HEK293 (cell line): ENCODE results near the gene CBR1.

Source experiments
- CTCF ChIA-PET: fragments of 350-600 bp; formaldehyde crosslinking; extraction: SDS; loops from one replicate; lab custom pipeline; 2021; ENCODE audit warnings: antibody characterized with exemption; lab: Yijun Ruan, JAX
- POLR2A ChIA-PET: fragments of 300-600 bp; formaldehyde crosslinking; extraction: SDS; loops from one replicate; lab custom pipeline; 2020; ENCODE audit warnings: antibody characterized with exemption, inconsistent platforms; lab: Yijun Ruan, JAX
- H3K27ac ChIP-seq: fragments of 200-500 bp; sonication (Bioruptor generic); 2 replicates; pipeline ENCODE4 v1.5.1; 2014; ENCODE audit warnings: low read depth, low read length, control low read depth, inconsistent platforms; ENCODE audit errors: extremely low read depth
- H3K36me3 ChIP-seq, 2 experiments: fragments of 200-500 bp in 1 of 2; sonication (Bioruptor generic) in 1 of 2; 1 replicate in 1 of 2; 2 replicates in 1 of 2; pipeline ENCODE4 v1.5.1; 2014 to 2017; ENCODE audit warnings: inconsistent platforms in 2 of 2, low read length in 2 of 2; ENCODE audit not compliant: control insufficient read depth in 2 of 2, insufficient read depth in 1 of 2
- H3K4me1 ChIP-seq: fragments of 200-500 bp; sonication (Bioruptor generic); 2 replicates; pipeline ENCODE4 v1.5.1; 2014; ENCODE audit warnings: mild to moderate bottlenecking, low read length, inconsistent platforms; ENCODE audit not compliant: control insufficient read depth, insufficient read depth
- H3K4me3 ChIP-seq: 2 replicates; pipeline ENCODE4 v1.5.1; 2011; ENCODE audit warnings: low read depth, mild to moderate bottlenecking, control low read depth, low read length, moderate library complexity
- H3K9me3 ChIP-seq: fragments of 200-500 bp; sonication (Bioruptor generic); 2 replicates; pipeline ENCODE4 v1.5.1; 2014; ENCODE audit warnings: low read depth, low read length, inconsistent platforms; ENCODE audit not compliant: control insufficient read depth, insufficient read depth
- HOXD13 ChIP-seq: sonication (generic); formaldehyde crosslinking; IDR thresholded peaks from 2 replicates; pipeline ENCODE4 v1.8.0; 2022; ENCODE audit warnings: missing genetic modification reagents, borderline replicate concordance
- IKZF3 ChIP-seq: fragments of 450-650 bp; IDR thresholded peaks from 2 replicates; pipeline ENCODE4 v1.5.0; 2018; ENCODE audit warnings: missing biosample characterization, mild to moderate bottlenecking, missing genetic modification characterization, moderate library complexity
- KLF8 ChIP-seq: fragments of 450-650 bp; formaldehyde crosslinking; IDR thresholded peaks from 2 replicates; pipeline ENCODE4 v1.5.1; 2016; ENCODE audit warnings: missing biosample characterization, missing genetic modification characterization
- MEIS1 ChIP-seq: sonication (generic); formaldehyde crosslinking; IDR thresholded peaks from 2 replicates; pipeline ENCODE4 v1.8.1; 2022; ENCODE audit warnings: missing genetic modification reagents, mild to moderate bottlenecking, borderline replicate concordance
- SP3 ChIP-seq: fragments of 450-650 bp; formaldehyde crosslinking; IDR thresholded peaks from 2 replicates; pipeline ENCODE4 v1.5.1; 2016; ENCODE audit warnings: missing biosample characterization, missing genetic modification characterization
- ZBTB7A ChIP-seq: fragments of 450-650 bp; formaldehyde crosslinking; IDR thresholded peaks from 2 replicates; pipeline ENCODE4 v1.5.1; 2016; ENCODE audit warnings: low read depth, missing biosample characterization, missing genetic modification characterization
- ZNF10 ChIP-seq: fragments of 450-650 bp; formaldehyde crosslinking; IDR thresholded peaks from 2 replicates; pipeline ENCODE4 v1.5.1; 2017; ENCODE audit warnings: missing biosample characterization, missing genetic modification characterization
- ZNF132 ChIP-seq: fragments of 450-650 bp; formaldehyde crosslinking; IDR thresholded peaks from 2 replicates; pipeline ENCODE4 v1.5.1; 2017; ENCODE audit warnings: missing biosample characterization, missing genetic modification characterization, borderline replicate concordance
- ZNF133 ChIP-seq: fragments of 450-650 bp; formaldehyde crosslinking; IDR thresholded peaks from 2 replicates; pipeline ENCODE4 v1.5.1; 2016; ENCODE audit warnings: missing biosample characterization, missing genetic modification characterization
- ZNF214 ChIP-seq: fragments of 450-650 bp; formaldehyde crosslinking; IDR thresholded peaks from 2 replicates; pipeline ENCODE4 v1.5.1; 2017; ENCODE audit warnings: missing biosample characterization, mild to moderate bottlenecking, missing genetic modification characterization, borderline replicate concordance
- ZNF223 ChIP-seq: fragments of 450-650 bp; formaldehyde crosslinking; IDR thresholded peaks from 2 replicates; pipeline ENCODE4 v1.5.1; 2016; ENCODE audit warnings: missing biosample characterization, missing genetic modification characterization
- ZNF324 ChIP-seq: fragments of 450-650 bp; formaldehyde crosslinking; IDR thresholded peaks from 2 replicates; pipeline ENCODE4 v1.5.1; 2016; ENCODE audit warnings: missing biosample characterization, missing genetic modification characterization
- ZNF341 ChIP-seq: fragments of 450-650 bp; formaldehyde crosslinking; IDR thresholded peaks from 2 replicates; pipeline ENCODE4; 2016; ENCODE audit warnings: low read depth, missing biosample characterization, missing genetic modification characterization
- ZNF473 ChIP-seq: fragments of 450-650 bp; formaldehyde crosslinking; IDR thresholded peaks from 2 replicates; pipeline ENCODE4 v1.5.1; 2017; ENCODE audit warnings: missing biosample characterization, missing genetic modification characterization
- ZNF548 ChIP-seq: fragments of 450-650 bp; formaldehyde crosslinking; IDR thresholded peaks from 2 replicates; pipeline ENCODE4 v1.5.1; 2016; ENCODE audit warnings: missing biosample characterization, missing genetic modification characterization
- ZNF558 ChIP-seq: fragments of 450-650 bp; formaldehyde crosslinking; IDR thresholded peaks from 2 replicates; pipeline ENCODE4 v1.5.1; 2016; ENCODE audit warnings: missing biosample characterization, missing genetic modification characterization
- ZNF610 ChIP-seq: fragments of 450-650 bp; formaldehyde crosslinking; IDR thresholded peaks from 2 replicates; pipeline ENCODE4 v1.5.1; 2016; ENCODE audit warnings: missing biosample characterization, missing genetic modification characterization, borderline replicate concordance
- ZNF654 ChIP-seq: fragments of 450-650 bp; formaldehyde crosslinking; IDR thresholded peaks from 2 replicates; pipeline ENCODE4 v1.5.1; 2016; ENCODE audit warnings: low read depth, missing biosample characterization, missing genetic modification characterization
- TF ChIP-seq, protein P1 (sequence below): fragments of 450-650 bp; formaldehyde crosslinking; IDR thresholded peaks from 2 replicates; pipeline ENCODE4 v1.5.1; 2016; ENCODE audit warnings: missing biosample characterization, missing genetic modification characterization
- TF ChIP-seq, protein P2 (sequence below): fragments of 450-650 bp; formaldehyde crosslinking; IDR thresholded peaks from 2 replicates; pipeline ENCODE4 v1.5.1; 2016; ENCODE audit warnings: missing biosample characterization, missing genetic modification characterization
- TF ChIP-seq, protein P3 (sequence below): fragments of 450-650 bp; formaldehyde crosslinking; IDR thresholded peaks from 2 replicates; pipeline ENCODE4 v1.5.1; 2017; ENCODE audit warnings: missing biosample characterization, missing genetic modification characterization
- TF ChIP-seq, protein P4 (sequence below): fragments of 450-650 bp; formaldehyde crosslinking; IDR thresholded peaks from 2 replicates; pipeline ENCODE4 v1.5.1; 2016; ENCODE audit warnings: missing biosample characterization, missing genetic modification characterization, low read depth
- TF ChIP-seq, protein P5 (sequence below): fragments of 450-650 bp; formaldehyde crosslinking; IDR thresholded peaks from 2 replicates; pipeline ENCODE4 v1.5.1; 2016; ENCODE audit warnings: missing biosample characterization, missing genetic modification characterization

Gene CBR1

DNA sequence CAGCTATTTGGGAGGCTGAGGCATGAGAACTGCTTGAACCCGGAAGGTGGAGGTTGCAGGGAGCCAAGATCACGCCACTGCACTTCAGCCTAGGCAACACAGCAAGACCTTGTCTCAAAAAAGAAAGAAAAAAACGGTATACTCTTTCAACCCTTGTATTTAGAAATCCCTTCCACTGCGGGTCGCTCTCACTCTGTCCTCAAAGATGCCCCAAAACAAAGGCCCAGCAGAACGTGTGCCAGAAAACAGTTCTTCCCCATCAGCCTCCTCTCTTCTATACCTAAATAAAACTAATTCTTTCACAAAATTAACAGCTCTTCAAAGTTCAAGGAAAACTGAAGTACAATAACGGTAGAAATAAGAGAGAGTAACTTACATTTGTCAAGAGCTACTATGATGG is 22.7 kb upstream of the CBR1 start:
- POLR2A ChIA-PET: no interaction called here
- H3K9me3 ChIP-seq: no peaks in the 10 kb centered on the region
- no peak overlapping the region for H3K4me3 ChIP-seq
- peaks cover 70 to 94% of the 10 kb centered on the region in 2 experiments for H3K36me3 ChIP-seq
- CTCF ChIA-PET: interaction anchor here (1.0 to 1.3 kb wide), 2 partner anchors 40 to 66 kb away, joined by 3 to 4 read pairs; no protein-coding TSS in a partner anchor
- no peak overlapping the region for H3K27ac ChIP-seq
- no peak for TF ChIP-seq HOXD13 (CRISPR knock-in tag)
- TF ChIP-seq, all 188 proteins: peak for 0
- no peaks in the 10 kb centered on the region for H3K4me1 ChIP-seq

DNA sequence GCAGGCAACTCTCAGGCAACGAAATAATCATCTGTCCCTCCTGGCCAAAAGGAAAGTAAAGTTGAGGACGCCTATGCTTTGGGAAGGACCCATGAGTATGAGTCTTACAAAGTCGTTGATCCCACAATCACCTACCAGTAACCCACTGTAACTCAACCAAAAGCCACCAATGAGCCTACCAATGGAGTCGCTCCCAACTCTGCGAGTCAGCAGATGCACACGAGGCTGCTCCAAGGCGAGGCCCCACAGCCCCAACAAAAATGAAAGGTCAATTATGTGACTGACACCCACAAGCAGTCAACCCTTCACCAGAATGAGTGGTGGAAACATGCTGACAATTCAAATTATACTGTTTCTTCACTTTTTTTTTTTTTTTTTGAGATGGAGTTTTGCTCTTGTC is 21.5 kb upstream of the CBR1 start:
- Histone ChIP-seq H3K9me3 (no peaks in the 10 kb centered on the region), H3K4me3 (no peak overlapping the region), H3K4me1 (no peaks in the 10 kb centered on the region), H3K36me3 (peaks cover 62 to 93% of the 10 kb centered on the region in 2 experiments), H3K27ac (no peak overlapping the region)
- ChIA-PET CTCF (interaction anchor here (0.7 kb wide), 1 partner anchor 22 kb away, joined by 3 read pairs; no protein-coding TSS in a partner anchor), POLR2A (interaction anchor here (1.9 kb wide), 1 partner anchor 12 kb away, joined by 5 read pairs; the partner anchor contains the start of gene SETD4)
- no peak for TF ChIP-seq ZNF10 (tag by site-specific recombination)
- no peak for TF ChIP-seq SP3 (tag by site-specific recombination)
- TF ChIP-seq, protein P1, sequence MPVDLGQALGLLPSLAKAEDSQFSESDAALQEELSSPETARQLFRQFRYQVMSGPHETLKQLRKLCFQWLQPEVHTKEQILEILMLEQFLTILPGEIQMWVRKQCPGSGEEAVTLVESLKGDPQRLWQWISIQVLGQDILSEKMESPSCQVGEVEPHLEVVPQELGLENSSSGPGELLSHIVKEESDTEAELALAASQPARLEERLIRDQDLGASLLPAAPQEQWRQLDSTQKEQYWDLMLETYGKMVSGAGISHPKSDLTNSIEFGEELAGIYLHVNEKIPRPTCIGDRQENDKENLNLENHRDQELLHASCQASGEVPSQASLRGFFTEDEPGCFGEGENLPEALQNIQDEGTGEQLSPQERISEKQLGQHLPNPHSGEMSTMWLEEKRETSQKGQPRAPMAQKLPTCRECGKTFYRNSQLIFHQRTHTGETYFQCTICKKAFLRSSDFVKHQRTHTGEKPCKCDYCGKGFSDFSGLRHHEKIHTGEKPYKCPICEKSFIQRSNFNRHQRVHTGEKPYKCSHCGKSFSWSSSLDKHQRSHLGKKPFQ (tag by site-specific recombination): no peak
- TF ChIP-seq MEIS1: no peak
- TF ChIP-seq, protein P2, sequence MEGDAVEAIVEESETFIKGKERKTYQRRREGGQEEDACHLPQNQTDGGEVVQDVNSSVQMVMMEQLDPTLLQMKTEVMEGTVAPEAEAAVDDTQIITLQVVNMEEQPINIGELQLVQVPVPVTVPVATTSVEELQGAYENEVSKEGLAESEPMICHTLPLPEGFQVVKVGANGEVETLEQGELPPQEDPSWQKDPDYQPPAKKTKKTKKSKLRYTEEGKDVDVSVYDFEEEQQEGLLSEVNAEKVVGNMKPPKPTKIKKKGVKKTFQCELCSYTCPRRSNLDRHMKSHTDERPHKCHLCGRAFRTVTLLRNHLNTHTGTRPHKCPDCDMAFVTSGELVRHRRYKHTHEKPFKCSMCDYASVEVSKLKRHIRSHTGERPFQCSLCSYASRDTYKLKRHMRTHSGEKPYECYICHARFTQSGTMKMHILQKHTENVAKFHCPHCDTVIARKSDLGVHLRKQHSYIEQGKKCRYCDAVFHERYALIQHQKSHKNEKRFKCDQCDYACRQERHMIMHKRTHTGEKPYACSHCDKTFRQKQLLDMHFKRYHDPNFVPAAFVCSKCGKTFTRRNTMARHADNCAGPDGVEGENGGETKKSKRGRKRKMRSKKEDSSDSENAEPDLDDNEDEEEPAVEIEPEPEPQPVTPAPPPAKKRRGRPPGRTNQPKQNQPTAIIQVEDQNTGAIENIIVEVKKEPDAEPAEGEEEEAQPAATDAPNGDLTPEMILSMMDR (tag by site-specific recombination): no peak
- TF ChIP-seq ZNF548 (tag by site-specific recombination): no peak
- TF ChIP-seq ZNF610: no peak

DNA sequence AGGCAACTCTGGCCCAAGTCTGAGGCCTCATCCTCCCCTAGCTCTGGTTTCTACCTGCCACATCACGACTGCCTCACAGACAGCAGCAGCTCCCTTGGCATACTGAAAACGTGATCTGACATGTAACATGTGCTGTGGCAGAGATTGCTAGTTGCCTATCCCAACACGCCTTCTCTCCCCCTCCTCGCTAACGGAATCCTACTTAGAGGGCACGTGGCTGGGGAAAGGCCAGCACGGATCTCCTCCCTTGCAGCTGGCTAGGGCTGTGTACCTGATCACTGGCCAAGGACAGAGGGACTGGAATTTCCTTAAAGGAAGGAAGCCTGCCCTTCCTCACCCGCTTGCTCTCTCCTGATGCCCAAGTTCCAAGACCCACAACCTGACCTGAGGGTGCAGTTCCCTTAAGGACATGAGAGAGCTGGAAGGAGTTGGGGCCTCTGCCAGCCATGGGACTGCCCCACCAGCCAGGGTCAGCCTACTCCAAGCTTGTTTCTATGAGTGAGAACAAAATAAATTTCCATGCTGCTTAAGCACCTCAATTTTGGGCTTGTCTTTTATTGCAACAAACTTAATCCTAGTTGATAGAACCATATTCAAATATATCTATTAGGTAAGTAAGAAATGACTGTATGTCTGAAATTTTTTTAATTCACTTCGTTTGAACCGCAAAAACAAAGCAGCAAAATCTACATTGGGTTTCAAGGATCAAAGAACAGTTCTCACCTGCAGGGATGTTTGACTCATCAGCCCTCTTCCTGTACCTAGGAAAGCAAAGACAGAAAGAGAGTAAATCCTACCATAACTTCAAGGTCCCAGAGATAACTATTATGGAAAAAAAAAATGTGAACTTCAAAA is 16.7 kb upstream of the CBR1 start:
- H3K4me1 ChIP-seq: no peaks in the 10 kb centered on the region
- peaks cover 55 to 96% of the 10 kb centered on the region in 2 experiments for H3K36me3 ChIP-seq
- ChIA-PET CTCF (interaction anchor here (0.7 to 1.5 kb wide), 6 partner anchors 22 to 335 kb away, joined by 3 to 4 read pairs (median 3); no protein-coding TSS in a partner anchor), POLR2A (interaction anchor here (1.4 kb wide), 1 partner anchor 17 kb away, joined by 5 read pairs; the partner anchor contains the start of gene CBR1)
- no peaks in the 10 kb centered on the region for H3K9me3 ChIP-seq
- no peak overlapping the region for H3K27ac ChIP-seq
- H3K4me3 ChIP-seq: no peak overlapping the region
- TF ChIP-seq ZNF654 (tag by site-specific recombination) (no peak), ZBTB7A (no peak), KLF8 (tag by site-specific recombination) (no peak), ZNF324 (tag by site-specific recombination) (no peak), ZNF341 (tag by site-specific recombination) (no peak), ZNF214 (tag by site-specific recombination) (no peak), ZNF133 (tag by site-specific recombination) (no peak), ZNF473 (tag by site-specific recombination) (no peak), IKZF3 (tag by site-specific recombination) (no peak), ZNF223 (tag by site-specific recombination) (no peak), ZNF548 (tag by site-specific recombination) (no peak), ZNF558 (tag by site-specific recombination) (no peak), ZNF132 (no peak)
- TF ChIP-seq, protein P3, sequence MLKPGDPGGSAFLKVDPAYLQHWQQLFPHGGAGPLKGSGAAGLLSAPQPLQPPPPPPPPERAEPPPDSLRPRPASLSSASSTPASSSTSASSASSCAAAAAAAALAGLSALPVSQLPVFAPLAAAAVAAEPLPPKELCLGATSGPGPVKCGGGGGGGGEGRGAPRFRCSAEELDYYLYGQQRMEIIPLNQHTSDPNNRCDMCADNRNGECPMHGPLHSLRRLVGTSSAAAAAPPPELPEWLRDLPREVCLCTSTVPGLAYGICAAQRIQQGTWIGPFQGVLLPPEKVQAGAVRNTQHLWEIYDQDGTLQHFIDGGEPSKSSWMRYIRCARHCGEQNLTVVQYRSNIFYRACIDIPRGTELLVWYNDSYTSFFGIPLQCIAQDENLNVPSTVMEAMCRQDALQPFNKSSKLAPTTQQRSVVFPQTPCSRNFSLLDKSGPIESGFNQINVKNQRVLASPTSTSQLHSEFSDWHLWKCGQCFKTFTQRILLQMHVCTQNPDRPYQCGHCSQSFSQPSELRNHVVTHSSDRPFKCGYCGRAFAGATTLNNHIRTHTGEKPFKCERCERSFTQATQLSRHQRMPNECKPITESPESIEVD: no peak
- TF ChIP-seq, protein P4, sequence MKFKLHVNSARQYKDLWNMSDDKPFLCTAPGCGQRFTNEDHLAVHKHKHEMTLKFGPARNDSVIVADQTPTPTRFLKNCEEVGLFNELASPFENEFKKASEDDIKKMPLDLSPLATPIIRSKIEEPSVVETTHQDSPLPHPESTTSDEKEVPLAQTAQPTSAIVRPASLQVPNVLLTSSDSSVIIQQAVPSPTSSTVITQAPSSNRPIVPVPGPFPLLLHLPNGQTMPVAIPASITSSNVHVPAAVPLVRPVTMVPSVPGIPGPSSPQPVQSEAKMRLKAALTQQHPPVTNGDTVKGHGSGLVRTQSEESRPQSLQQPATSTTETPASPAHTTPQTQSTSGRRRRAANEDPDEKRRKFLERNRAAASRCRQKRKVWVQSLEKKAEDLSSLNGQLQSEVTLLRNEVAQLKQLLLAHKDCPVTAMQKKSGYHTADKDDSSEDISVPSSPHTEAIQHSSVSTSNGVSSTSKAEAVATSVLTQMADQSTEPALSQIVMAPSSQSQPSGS (tag by site-specific recombination): no peak
- TF ChIP-seq, protein P5, sequence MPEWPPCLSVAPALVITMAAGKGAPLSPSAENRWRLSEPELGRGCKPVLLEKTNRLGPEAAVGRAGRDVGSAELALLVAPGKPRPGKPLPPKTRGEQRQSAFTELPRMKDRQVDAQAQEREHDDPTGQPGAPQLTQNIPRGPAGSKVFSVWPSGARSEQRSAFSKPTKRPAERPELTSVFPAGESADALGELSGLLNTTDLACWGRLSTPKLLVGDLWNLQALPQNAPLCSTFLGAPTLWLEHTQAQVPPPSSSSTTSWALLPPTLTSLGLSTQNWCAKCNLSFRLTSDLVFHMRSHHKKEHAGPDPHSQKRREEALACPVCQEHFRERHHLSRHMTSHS (tag by site-specific recombination): no peak
